IPS DF 19.7 (cell line): ENCODE results near the gene SEC16A.
A peak's percentile ranks its signal among the peaks of the same experiment; 100 is the strongest.
"Not testable (repeated sequence)": the region's sequence is repeated elsewhere in the genome, so short reads cannot be mapped to it uniquely, and the experiment has no call there.

Source experiments
- DNase-seq: peaks from one replicate; pipeline ENCODE4 v3.0.0-alpha.2; 2013; ENCODE audit warnings: low read depth, low spot score

Gene SEC16A

GRCh38 chr9:136441191-136441680 is 41.6 kb downstream of the SEC16A start:
- no peak for DNase-seq

- peak; percentile 5 for DNase-seq
These were observed 43.1 kb downstream of the SEC16A start, which contains the start of gene INPP5E for GRCh38 chr9:136439481-136440408. TSS of gene INPP5E (minus strand) at chr9:136439845. CDS start at chr9:136439419, 426 bp downstream.

- DNase-seq = no peak
These were observed 44.0 kb downstream of the SEC16A start for GRCh38 chr9:136438548-136439480.

- DNase-seq = no peak
These were observed 44.8 kb downstream of the SEC16A start for GRCh38 chr9:136437839-136438547.

GRCh38 chr9:136437430-136437829 is 45.4 kb downstream of the SEC16A start:
- DNase-seq = no peak

GRCh38 chr9:136436055-136436634 is 46.7 kb downstream of the SEC16A start:
- no peak for DNase-seq

GRCh38 chr9:136434580-136435169 is 48.2 kb downstream of the SEC16A start:
- DNase-seq = no peak

- no peak for DNase-seq
These were observed 48.8 kb downstream of the SEC16A start for GRCh38 chr9:136433849-136434579.

- DNase-seq = no peak
These were observed 49.7 kb downstream of the SEC16A start for GRCh38 chr9:136433043-136433715.

- no peak for DNase-seq
These were observed 50.2 kb downstream of the SEC16A start for GRCh38 chr9:136432591-136432990.

- no peak for DNase-seq
These were observed 51.0 kb downstream of the SEC16A start for GRCh38 chr9:136431782-136432350.

GRCh38 chr9:136430588-136431234 is 52.1 kb downstream of the SEC16A start:
- DNase-seq = no peak

- DNase-seq = no peak
These were observed 53.0 kb downstream of the SEC16A start for GRCh38 chr9:136429683-136430491.

- no peak for DNase-seq
These were observed 53.7 kb downstream of the SEC16A start for GRCh38 chr9:136429075-136429628.

- no peak for DNase-seq
These were observed 56.1 kb downstream of the SEC16A start for GRCh38 chr9:136426787-136427186.

- DNase-seq = not testable (repeated sequence)
These were observed 57.5 kb downstream of the SEC16A start for GRCh38 chr9:136425367-136425766.

GRCh38 chr9:136424750-136425362 is 58.0 kb downstream of the SEC16A start:
- no peak for DNase-seq
